Measurements from ENCODE around the gene ARHGAP10.

Gene ARHGAP10

DNA sequence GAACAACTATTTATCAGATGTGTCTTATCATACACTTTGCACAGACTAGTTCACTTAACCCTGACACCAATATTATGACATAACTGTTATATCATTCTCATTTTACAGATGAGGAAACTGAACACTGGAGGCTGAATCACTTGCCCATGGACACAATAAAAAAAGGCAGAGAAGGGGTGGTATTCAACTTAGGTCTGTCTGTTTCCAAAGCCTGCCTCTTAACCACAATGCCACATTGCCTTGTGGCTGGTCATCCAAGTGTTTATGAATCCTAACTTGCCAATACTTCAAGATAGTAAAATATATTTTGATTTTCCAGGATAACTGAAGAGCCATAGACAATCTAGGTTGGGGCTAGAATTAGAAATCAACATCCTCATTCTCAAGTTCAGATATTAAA, 382.5 kb downstream of the ARHGAP10 start:
- in situ Hi-C loops (cut with HindIII; ENCODE audit: low sequenced_read_pairs) = no loop called here
- H3K4me3 ChIP-seq (ENCODE audit: low read depth, low read length) = no peak overlapping the region
- no peak for TF ChIP-seq CTCF (IDR thresholded peaks at IDR 0.05; ENCODE audit: low read depth, low read length)
- DNase-seq (ENCODE audit: low read depth, low spot score) = no peak

DNA sequence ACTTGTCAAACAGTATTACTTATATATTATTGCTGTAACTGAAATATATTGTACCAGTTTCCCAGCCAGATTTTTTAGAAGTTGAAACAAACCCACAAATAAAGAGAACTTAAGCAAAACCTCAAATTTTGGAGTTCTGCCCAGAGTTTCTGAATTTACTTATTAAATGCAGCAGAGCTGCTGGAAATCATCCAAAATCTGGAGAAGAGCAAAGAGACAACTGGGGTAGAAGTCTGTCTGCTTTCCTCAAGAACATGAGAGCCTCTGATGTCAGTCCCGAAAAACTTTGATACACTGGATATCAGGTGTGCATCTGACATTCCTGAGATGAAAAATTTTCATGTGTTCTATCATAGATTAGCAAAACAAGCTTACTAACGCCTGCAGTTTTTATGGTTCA, 384.4 kb downstream of the ARHGAP10 start:
- H3K4me3 ChIP-seq (ENCODE audit: low read depth, low read length) = no peak overlapping the region
- in situ Hi-C loops (cut with HindIII; ENCODE audit: low sequenced_read_pairs) = no loop called here
- DNase-seq (ENCODE audit: low read depth, low spot score) = peak; percentile 83
- TF ChIP-seq CTCF (IDR thresholded peaks at IDR 0.05; ENCODE audit: low read depth, low read length) = no peak

GRCh38 chr4:148116969-148117368, 385.1 kb downstream of the ARHGAP10 start:
- in situ Hi-C loops (cut with HindIII; ENCODE audit: low sequenced_read_pairs) = no loop called here
- H3K4me3 ChIP-seq (ENCODE audit: low read depth, low read length) = no peak overlapping the region
- TF ChIP-seq CTCF (IDR thresholded peaks at IDR 0.05; ENCODE audit: low read depth, low read length) = no peak
- DNase-seq (ENCODE audit: low read depth, low spot score) = no peak

DNA sequence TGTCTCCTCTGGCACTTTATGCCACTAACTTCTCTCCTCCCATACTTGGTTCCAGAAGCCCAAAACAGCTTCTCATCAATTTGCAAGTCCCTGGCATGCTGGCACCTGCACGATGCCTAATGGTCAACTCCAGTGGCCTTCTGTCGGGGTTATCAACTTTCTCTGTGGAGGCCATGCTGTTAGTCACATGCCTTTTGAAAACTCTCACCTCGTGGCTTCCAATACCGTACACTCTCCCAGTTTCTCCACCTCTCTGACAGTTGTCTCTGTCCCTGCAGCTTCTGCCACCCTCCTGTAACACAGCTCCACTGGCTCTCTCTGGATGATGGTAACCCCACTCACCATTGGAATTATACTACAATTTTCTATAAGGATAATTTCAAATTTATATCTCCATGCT, 386.3 kb downstream of the ARHGAP10 start:
- H3K4me3 ChIP-seq (ENCODE audit: low read depth, low read length) = no peak overlapping the region
- no peak for DNase-seq (ENCODE audit: low read depth, low spot score)
- in situ Hi-C loops (cut with HindIII; ENCODE audit: low sequenced_read_pairs) = no loop called here
- no peak for TF ChIP-seq CTCF (IDR thresholded peaks at IDR 0.05; ENCODE audit: low read depth, low read length)

- in situ Hi-C loops (cut with HindIII; ENCODE audit: low sequenced_read_pairs) = no loop called here
- H3K4me3 ChIP-seq (ENCODE audit: low read depth, low read length) = no peak overlapping the region
- no peak for DNase-seq (ENCODE audit: low read depth, low spot score)
- TF ChIP-seq CTCF (IDR thresholded peaks at IDR 0.05; ENCODE audit: low read depth, low read length) = no peak
Measured at GRCh38 chr4:148118633-148119032, 386.7 kb downstream of the ARHGAP10 start.

DNA sequence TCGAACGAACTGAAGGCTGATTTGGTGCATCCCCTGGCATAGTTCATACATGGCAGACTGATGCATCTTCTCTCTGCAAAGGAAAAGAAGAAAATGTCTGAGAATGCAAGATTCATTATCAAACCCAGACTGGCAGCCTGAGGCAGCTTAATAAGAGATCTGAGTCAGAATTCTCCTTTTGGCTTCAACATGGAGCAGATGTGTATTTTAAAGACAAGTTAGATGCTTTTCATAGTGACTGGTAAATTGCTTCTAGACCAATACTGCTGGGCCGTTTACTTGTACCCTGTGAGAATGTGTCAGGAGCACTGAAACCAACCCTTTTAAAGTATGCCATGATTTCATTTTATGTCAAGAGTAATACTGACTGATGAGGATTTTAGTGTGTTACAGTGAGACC, 388.3 kb downstream of the ARHGAP10 start:
- H3K4me3 ChIP-seq (ENCODE audit: low read depth, low read length) = no peak overlapping the region
- in situ Hi-C loops (cut with HindIII; ENCODE audit: low sequenced_read_pairs) = no loop called here
- TF ChIP-seq CTCF (IDR thresholded peaks at IDR 0.05; ENCODE audit: low read depth, low read length) = no peak
- no peak for DNase-seq (ENCODE audit: low read depth, low spot score)
